Lung (tissue), 12 donors: ENCODE data around the gene GPX7. TPM values are rescaled to one million over a fixed set of nuclear protein-coding genes. Genes with fewer than 3 reads are reported as not detected.

Source experiments
- ATAC-seq: fragments of 200-7000 bp; cut with Tn5 transposase; one replicate; pipeline ENCODE4 v1.9.1; 2020; ENCODE audit warnings: moderate number of reproducible peaks; ENCODE audit not compliant: insufficient read depth, low FRiP score
- DNase-seq, 3 donors: peaks; one replicate each; pipeline ENCODE4 v3.0.0-alpha.2; 2013 to 2017
- H3K27ac ChIP-seq, 2 donors: one replicate each; pipeline ENCODE4 v1.5.1; 2013; ENCODE audit warnings: mild to moderate bottlenecking in 2 of 2, moderate library complexity in 2 of 2, control low read depth in 1 of 2, inconsistent platforms in 1 of 2, low read depth in 1 of 2, low read length in 1 of 2
- H3K27me3 ChIP-seq, 3 donors: one replicate each; pipeline ENCODE4 v1.5.1; 2013; ENCODE audit warnings: low read length in 2 of 3; ENCODE audit not compliant: control insufficient read depth in 3 of 3, insufficient read depth in 3 of 3
- H3K36me3 ChIP-seq, 4 donors: one replicate each; pipeline ENCODE4 v1.5.1; 2013; ENCODE audit warnings: low read length in 4 of 4, mild to moderate bottlenecking in 1 of 4, moderate library complexity in 1 of 4; ENCODE audit not compliant: control insufficient read depth in 4 of 4, insufficient read depth in 4 of 4
- H3K4me1 ChIP-seq, 5 donors: one replicate each; pipeline ENCODE4 v1.5.1; 2013; ENCODE audit warnings: low read length in 5 of 5, mild to moderate bottlenecking in 2 of 5, moderate library complexity in 1 of 5; ENCODE audit not compliant: control insufficient read depth in 5 of 5, insufficient read depth in 5 of 5
- H3K4me3 ChIP-seq: one replicate; pipeline ENCODE4 v1.5.1; 2013; ENCODE audit warnings: mild to moderate bottlenecking, control low read depth, moderate library complexity
- H3K9ac ChIP-seq, 2 donors: one replicate each; pipeline ENCODE4 v1.5.1; 2013; ENCODE audit warnings: low read length in 2 of 2, control low read depth in 1 of 2; ENCODE audit not compliant: insufficient read depth in 1 of 2
- H3K9me3 ChIP-seq, 4 donors: one replicate each; pipeline ENCODE4 v1.5.1; 2013; ENCODE audit warnings: low read length in 3 of 4, mild to moderate bottlenecking in 1 of 4, moderate library complexity in 1 of 4; ENCODE audit not compliant: control insufficient read depth in 4 of 4, insufficient read depth in 3 of 4
- WGBS, 2 donors: extraction: QIAGEN DNeasy Blood & Tissue Kit; methylation state at CpG; one replicate each; pipeline ENCODE4 v1.1.7; 2013; 5-methylcytosine and 5-hydroxymethylcytosine counted together
- polyA plus RNA-seq, 2 donors: library from polyadenylated mRNA; stranded (reverse); fragments of 200-250 nt; gene quantifications; one replicate each; pipeline ENCODE4 v1.2.1, GENCODE V29; 2013
- total RNA-seq, 2 donors: library from RNA; depleted of rRNA in 1 of 2; stranded (reverse); fragments of >200 nt in 1 of 2; gene quantifications; one replicate each; pipeline ENCODE4 v1.2.1, GENCODE V29; 2014 to 2021
- TF ChIP-seq, protein P1 (sequence below): IDR thresholded peaks from 2 replicates; pipeline ENCODE4 v1.5.1; 2012; ENCODE audit warnings: mild to moderate bottlenecking; ENCODE audit errors: control extremely low read depth, extremely low read depth
- donor health status: control.
- donor health status: control.
- donor health status: Bipolar disorder and iron deficiency.
- donor health status: healthy.
- donor health status: DM: yes; HTN: yes; CAD: no.

The GPX7 gene
- total and polyA plus RNA-seq, 4 donors: 7.3 to 61.4 (median 12.1) TPM

DNA sequence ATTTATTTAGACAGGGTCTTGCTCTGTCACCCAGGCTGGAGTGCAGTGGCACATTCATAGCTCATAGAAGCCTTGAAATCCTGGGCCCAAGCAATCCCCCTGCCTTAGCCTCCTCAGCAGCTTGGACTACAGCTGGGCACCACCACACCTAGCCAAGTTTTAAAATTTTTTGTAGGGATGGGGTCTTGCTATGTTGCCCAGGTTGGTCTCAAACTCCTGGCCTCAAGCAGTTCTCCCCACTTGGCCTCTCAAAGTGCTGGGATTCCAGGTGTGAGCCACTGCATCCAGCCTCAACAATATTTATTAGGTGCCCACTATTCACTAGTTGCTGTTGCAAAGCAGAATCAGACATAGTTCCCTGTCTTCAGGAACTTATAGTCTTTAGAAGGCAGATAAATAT lies 14.1 kb upstream of the GPX7 start:
- TF ChIP-seq, protein P1, sequence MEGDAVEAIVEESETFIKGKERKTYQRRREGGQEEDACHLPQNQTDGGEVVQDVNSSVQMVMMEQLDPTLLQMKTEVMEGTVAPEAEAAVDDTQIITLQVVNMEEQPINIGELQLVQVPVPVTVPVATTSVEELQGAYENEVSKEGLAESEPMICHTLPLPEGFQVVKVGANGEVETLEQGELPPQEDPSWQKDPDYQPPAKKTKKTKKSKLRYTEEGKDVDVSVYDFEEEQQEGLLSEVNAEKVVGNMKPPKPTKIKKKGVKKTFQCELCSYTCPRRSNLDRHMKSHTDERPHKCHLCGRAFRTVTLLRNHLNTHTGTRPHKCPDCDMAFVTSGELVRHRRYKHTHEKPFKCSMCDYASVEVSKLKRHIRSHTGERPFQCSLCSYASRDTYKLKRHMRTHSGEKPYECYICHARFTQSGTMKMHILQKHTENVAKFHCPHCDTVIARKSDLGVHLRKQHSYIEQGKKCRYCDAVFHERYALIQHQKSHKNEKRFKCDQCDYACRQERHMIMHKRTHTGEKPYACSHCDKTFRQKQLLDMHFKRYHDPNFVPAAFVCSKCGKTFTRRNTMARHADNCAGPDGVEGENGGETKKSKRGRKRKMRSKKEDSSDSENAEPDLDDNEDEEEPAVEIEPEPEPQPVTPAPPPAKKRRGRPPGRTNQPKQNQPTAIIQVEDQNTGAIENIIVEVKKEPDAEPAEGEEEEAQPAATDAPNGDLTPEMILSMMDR: no peak
- no peaks in the 10 kb centered on the region for H3K9me3 ChIP-seq
- H3K4me3 ChIP-seq: no peak overlapping the region
- H3K9ac ChIP-seq: no peak overlapping the region
- no peak overlapping the region for H3K27ac ChIP-seq
- no peaks in the 10 kb centered on the region for H3K4me1 ChIP-seq
- no peaks in the 10 kb centered on the region for H3K27me3 ChIP-seq
- ATAC-seq (no peak), DNase-seq (no peak)
- H3K36me3 ChIP-seq: no peaks in the 10 kb centered on the region

DNA sequence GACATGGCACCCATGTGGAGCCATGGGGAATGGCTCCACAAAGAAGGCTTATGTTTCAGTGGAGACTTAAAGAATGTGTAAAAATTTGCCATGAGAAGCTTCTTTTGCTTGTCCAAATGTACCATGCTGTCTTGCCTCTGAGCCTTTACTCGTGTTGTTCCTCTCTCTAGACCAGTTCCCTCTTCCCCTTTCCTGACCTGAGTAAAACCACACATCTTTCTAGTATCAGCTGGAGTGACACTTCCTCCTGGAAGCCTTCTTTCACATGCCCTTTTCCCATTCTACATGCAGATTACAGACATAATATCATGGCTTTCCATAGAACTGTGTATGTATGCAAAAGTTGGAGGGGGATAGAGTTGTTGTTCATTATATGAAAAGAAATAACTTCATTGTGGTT lies 13.6 kb upstream of the GPX7 start:
- Histone ChIP-seq H3K4me3 (no peak overlapping the region), H3K9ac (no peak overlapping the region), H3K27ac (no peak overlapping the region), H3K4me1 (no peaks in the 10 kb centered on the region), H3K36me3 (no peaks in the 10 kb centered on the region), H3K27me3 (no peaks in the 10 kb centered on the region), H3K9me3 (no peaks in the 10 kb centered on the region)
- TF ChIP-seq, protein P1: no peak
- ATAC-seq: no peak
- no peak for DNase-seq
- 23 to 42% methylated on average over 1 of the region's 1 CpG for WGBS, 2 donors

DNA sequence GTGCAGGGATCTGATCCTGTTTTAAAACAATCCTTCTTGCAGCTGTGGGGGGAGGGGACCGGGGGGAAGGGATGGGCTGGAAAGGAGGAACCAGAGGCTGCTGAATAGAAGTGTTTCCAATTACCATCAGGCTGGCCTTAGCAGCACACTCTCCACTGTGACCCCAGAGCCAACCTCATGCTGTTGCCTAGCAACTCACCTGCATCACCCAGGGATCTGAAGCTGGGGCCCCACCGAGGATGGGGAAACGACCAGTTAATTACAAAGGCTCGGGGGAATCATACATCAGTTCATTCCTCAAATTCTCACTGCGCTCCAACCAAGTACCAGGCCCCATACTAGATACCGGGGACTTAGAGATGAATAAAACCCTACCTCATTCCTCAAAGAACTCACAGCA lies 11.9 kb upstream of the GPX7 start:
- Histone ChIP-seq H3K27ac (no peak overlapping the region), H3K9me3 (no peaks in the 10 kb centered on the region), H3K4me3 (no peak overlapping the region), H3K36me3 (no peaks in the 10 kb centered on the region), H3K4me1 (peaks cover 0 to 1% (median 0%) of the 10 kb centered on the region in 5 donors), H3K9ac (no peak overlapping the region), H3K27me3 (no peaks in the 10 kb centered on the region)
- WGBS, 2 donors: 58 to 64% methylated on average over 6 of the region's 6 CpGs
- DNase-seq (no peak), ATAC-seq (no peak)
- TF ChIP-seq, protein P1: no peak

DNA sequence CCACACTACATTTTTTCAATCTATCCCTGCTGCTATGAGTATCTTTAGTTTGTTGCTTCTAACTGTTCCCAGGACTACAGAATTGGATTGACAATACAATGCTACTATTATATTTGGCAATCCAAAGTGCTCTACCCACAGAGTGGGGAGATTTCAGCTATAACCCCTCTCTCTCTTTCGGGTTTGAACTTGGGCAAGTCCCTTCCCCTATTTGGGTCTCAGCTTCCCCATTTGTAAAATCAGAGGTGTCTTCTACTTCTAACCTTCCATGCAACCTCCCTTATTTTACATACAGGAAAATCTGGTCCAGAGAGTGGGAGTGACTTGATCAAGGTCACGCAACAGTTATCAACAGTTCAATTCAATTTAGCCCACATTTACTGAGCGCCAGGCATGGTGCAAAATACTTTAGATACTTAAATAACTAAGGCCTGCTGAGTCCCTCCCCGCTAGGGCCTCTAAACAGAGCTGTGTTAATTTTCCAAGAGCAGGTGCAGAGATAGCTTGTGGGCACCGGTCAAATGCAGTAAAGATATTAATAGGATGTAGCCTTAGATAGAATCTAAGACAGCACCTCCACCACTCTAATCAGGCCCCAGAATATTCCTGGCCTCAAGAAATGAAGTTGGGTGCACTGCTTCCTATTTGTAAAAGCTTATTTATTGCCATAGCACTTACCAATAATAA lies 9.4 kb upstream of the GPX7 start:
- Histone ChIP-seq H3K4me3 (no peak overlapping the region), H3K36me3 (no peaks in the 10 kb centered on the region), H3K9ac (no peak overlapping the region), H3K27ac (no peak overlapping the region), H3K27me3 (no peaks in the 10 kb centered on the region), H3K9me3 (no peaks in the 10 kb centered on the region), H3K4me1 (peaks cover 0 to 1% (median 0%) of the 10 kb centered on the region in 5 donors)
- TF ChIP-seq, protein P1: no peak
- ATAC-seq: no peak
- no peak for DNase-seq
- 80 to 88% methylated on average over 5 of the region's 5 CpGs for WGBS, 2 donors
